ENCODE data around the gene GNAI3. TPM values are rescaled to one million over a fixed set of nuclear protein-coding genes. Genes with fewer than 3 reads are reported as not detected.

GNAI3 gene
- total and polyA plus RNA-seq, 10 of the 15 experiments (the other 5 are each of a cell fraction or from before 2014, with no cell fraction given) = 5.9 to 13.8 (median 8.0) TPM

- TF ChIP-seq, protein P1, sequence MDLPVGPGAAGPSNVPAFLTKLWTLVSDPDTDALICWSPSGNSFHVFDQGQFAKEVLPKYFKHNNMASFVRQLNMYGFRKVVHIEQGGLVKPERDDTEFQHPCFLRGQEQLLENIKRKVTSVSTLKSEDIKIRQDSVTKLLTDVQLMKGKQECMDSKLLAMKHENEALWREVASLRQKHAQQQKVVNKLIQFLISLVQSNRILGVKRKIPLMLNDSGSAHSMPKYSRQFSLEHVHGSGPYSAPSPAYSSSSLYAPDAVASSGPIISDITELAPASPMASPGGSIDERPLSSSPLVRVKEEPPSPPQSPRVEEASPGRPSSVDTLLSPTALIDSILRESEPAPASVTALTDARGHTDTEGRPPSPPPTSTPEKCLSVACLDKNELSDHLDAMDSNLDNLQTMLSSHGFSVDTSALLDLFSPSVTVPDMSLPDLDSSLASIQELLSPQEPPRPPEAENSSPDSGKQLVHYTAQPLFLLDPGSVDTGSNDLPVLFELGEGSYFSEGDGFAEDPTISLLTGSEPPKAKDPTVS (IDR thresholded peaks at IDR 0.05; ENCODE audit: low read depth, low read length) = no peak
- no peak for TF ChIP-seq SP1 (IDR thresholded peaks at IDR 0.05; ENCODE audit: low read depth, low read length)
Observed at GRCh38 chr1:109617291-109617801, 68.9 kb downstream of the GNAI3 start (continued).

GRCh38 chr1:109618661-109619575 lies 70.5 kb downstream of the GNAI3 start:
- H3K27ac ChIP-seq (ENCODE audit: control insufficient read depth, insufficient read depth) = peak overlapping the region; percentile 72
- ChIA-PET CTCF (interaction anchor here (0.8 to 2.4 kb wide), 11 partner anchors 11 to 411 kb away, joined by 3 to 16 read pairs (median 6); partner anchors contain the start of genes AHCYL1, GNAI3 and SARS1), RAD21 (ENCODE audit: unreplicated experiment) (interaction anchor here (0.7 to 2.3 kb wide), 5 partner anchors 17 to 86 kb away, joined by 3 to 11 read pairs (median 8); partner anchors contain the start of gene GNAI3), SMC1A (ENCODE audit: uncharacterized antibody, unreplicated experiment) (interaction anchor here (0.6 to 2.7 kb wide), 6 partner anchors 18 to 73 kb away, joined by 3 to 18 read pairs (median 4); partner anchors contain the start of gene GNAI3), POLR2A (interaction anchor here (0.7 to 3.4 kb wide), 3 partner anchors 11 to 73 kb away, joined by 3 to 34 read pairs (median 11); partner anchors contain the start of gene GNAI3)
- H4K20me1 ChIP-seq (ENCODE audit: control insufficient read depth, insufficient read depth) = no peaks in the 10 kb centered on the region
- H3K4me3 ChIP-seq = peak overlapping the region; percentile 85
- BruUV-seq (replicated peaks) = TSS peak; percentile 95
- peaks cover 43% of the 10 kb centered on the region for H3K79me2 ChIP-seq (ENCODE audit: control insufficient read depth, insufficient read depth, low read length)
- ATAC-seq (no peak), DNase-seq (ENCODE audit: low read depth, low spot score) (no peak), FAIRE-seq (no peak)
- peak overlapping the region; percentile 86 for H3K9ac ChIP-seq (ENCODE audit: control insufficient read depth, insufficient read depth, low read length)
- WGBS (ENCODE audit: insufficient coverage, insufficient replicate concordance, low lambda C conversion rate, missing lambda C conversion rate) = 13% methylated on average over 9 of the region's 9 CpGs
- no peaks in the 10 kb centered on the region for H3K27me3 ChIP-seq (replicated peaks in 1 of 2; ENCODE audit: control insufficient read depth in 2 of 2, insufficient read depth in 2 of 2, low read length in 1 of 2)
- H3K36me3 ChIP-seq (ENCODE audit: control insufficient read depth in 2 of 2, insufficient read depth in 2 of 2, low read length in 1 of 2) = no peaks in the 10 kb centered on the region
- in situ Hi-C loops (cut with MboI) (no loop called here), intact Hi-C loops (cut with micrococcal nuclease; ENCODE audit: unreplicated experiment) (loop anchor here (1.0 kb wide), 1 partner anchor 71 kb away; the partner anchor contains the start of gene GNAI3)
- peak overlapping the region; percentile 90 for H3K4me2 ChIP-seq (ENCODE audit: control insufficient read depth, insufficient read depth)
- TF ChIP-seq BACH1 (IDR thresholded peaks at IDR 0.05; ENCODE audit: borderline replicate concordance) = no peak
- TF ChIP-seq ZNF217 (IDR thresholded peaks at IDR 0.05) = 0 out of 2 replicates have a peak, but pooled peaks have one; percentile 34
- no peak for TF ChIP-seq NKRF (conservative IDR thresholded peaks at IDR 0.05)
- 0 out of 2 replicates have a peak, but pooled peaks have one; percentile 3 for TF ChIP-seq CREM (IDR thresholded peaks at IDR 0.05; ENCODE audit: low read depth)
- TF ChIP-seq ZNF207 (IDR thresholded peaks at IDR 0.05; ENCODE audit: borderline replicate concordance) = 0 out of 2 replicates have a peak, but pooled peaks have one; percentile 26
- 0 out of 2 replicates have a peak, but pooled peaks have one; percentile 37 for TF ChIP-seq MTA3 (IDR thresholded peaks at IDR 0.05; ENCODE audit: borderline replicate concordance, low read length)
- no peaks in the 10 kb centered on the region for H3K9me3 ChIP-seq (replicated peaks; ENCODE audit: control insufficient read depth, insufficient read depth, low read length)
- peaks cover 33% of the 10 kb centered on the region for H3K4me1 ChIP-seq (ENCODE audit: control insufficient read depth, insufficient read depth, low read length)
- peak overlapping the region; percentile 94 for H2AFZ ChIP-seq (ENCODE audit: control insufficient read depth, low read depth, low read length)
